Heart right ventricle (tissue), 16 donors: ENCODE data around the gene DDOST. TPM values are rescaled to one million over a fixed set of nuclear protein-coding genes. Genes with fewer than 3 reads are reported as not detected.

Experiments used
- ATAC-seq, 8 donors: fragments of 200-7000 bp; cut with Tn5 transposase; one replicate each; pipeline ENCODE4 v1.9.1; 2020; ENCODE audit warnings: mild to moderate bottlenecking in 8 of 8, moderate library complexity in 8 of 8, moderate number of reproducible peaks in 1 of 8
- DNase-seq, 2 donors: peaks; one replicate each; pipeline ENCODE4 v3.0.0-alpha.2; 2020
- H3K27ac ChIP-seq, 10 donors: fragments of 200-600 bp; sonication (generic) in 2 of 10; one replicate each; pipeline versions ENCODE4 v1.5.0 to v1.8.0; 2020 to 2022; ENCODE audit warnings: mild to moderate bottlenecking in 3 of 10
- H3K27me3 ChIP-seq, 7 donors: fragments of 200-600 bp; one replicate each; pipeline ENCODE4 v1.8.0; 2021 to 2022; ENCODE audit warnings: mild to moderate bottlenecking in 2 of 7
- H3K36me3 ChIP-seq, 9 donors: fragments of 200-600 bp; sonication (generic) in 1 of 9; one replicate each; pipeline versions ENCODE4 v1.5.0 to v1.8.0; 2020 to 2022; ENCODE audit warnings: mild to moderate bottlenecking in 2 of 9
- H3K4me1 ChIP-seq, 9 donors: fragments of 200-600 bp; sonication (generic) in 1 of 9; one replicate each; pipeline versions ENCODE4 v1.5.0 to v1.8.0; 2020 to 2022; ENCODE audit warnings: mild to moderate bottlenecking in 4 of 9
- H3K4me3 ChIP-seq, 10 donors: fragments of 200-600 bp; sonication (generic) in 2 of 10; one replicate each; pipeline versions ENCODE4 v1.5.0 to v1.8.0; 2020 to 2022; ENCODE audit warnings: mild to moderate bottlenecking in 7 of 10, moderate library complexity in 2 of 10
- H3K9me3 ChIP-seq, 11 donors: fragments of 200-600 bp in 10 of 11; sonication (generic) in 2 of 11; one replicate each; pipeline versions ENCODE4 v1.5.0 to v1.8.0; 2013 to 2022; ENCODE audit warnings: mild to moderate bottlenecking in 2 of 11, control low read depth in 1 of 11, moderate library complexity in 1 of 11
- CTCF ChIP-seq, 9 donors: fragments of 200-600 bp; sonication (generic) in 2 of 9; IDR thresholded peaks; one replicate each; pipeline versions ENCODE4 v1.5.0 to v1.8.0; 2021 to 2022; ENCODE audit warnings: antibody characterized with exemption in 9 of 9, mild to moderate bottlenecking in 5 of 9, moderate library complexity in 1 of 9
- WGBS, 2 donors: extraction: QIAGEN DNeasy Blood & Tissue Kit; methylation state at CpG; one replicate each; pipeline ENCODE4 v1.1.7; 2013; ENCODE audit warnings: inconsistent platforms in 1 of 2; 5-methylcytosine and 5-hydroxymethylcytosine counted together
- intact Hi-C, 10 donors: fragments of 100-400 bp; cut with DNase I; formaldehyde crosslinking; loops; one replicate each; pipeline versions ENCODE4 v1.11.1 to v1.14.2; 2022
- polyA plus RNA-seq, 2 donors: library from polyadenylated mRNA; stranded (reverse); fragments of 200-250 nt; gene quantifications; one replicate each; pipeline ENCODE4 v1.2.3, GENCODE V29; 2013
- total RNA-seq, 10 donors: library from RNA; stranded (reverse); fragmentation: NEBNext Ultra II Directional in 3 of 10; extraction: Animal tissue kit (Norgen Biotek cat#: 25700) in 3 of 10; gene quantifications; one replicate each; pipeline versions ENCODE4 v1.2.1 to v1.2.4, GENCODE V29; 2021 to 2023
- donor health status: Arrhythmogenic right ventricular cardiomyopathy.
- donor health status: ischemic (EF 13 %, LVEDD 7.1; RV severe dilation, severe dysfunction).
- donor health status: healthy with polysubstance abuse.
- donor health status: DM: no; HTN: yes; CAD: no.
- donor health status: DM: no; HTN: no; CAD: no.
- donor health status: ischemic (EF 25% LVEDD 6.9; RV normal size, moderate dysfunction).
- donor health status: ischemic (EF 25% LVEDD 5.7; RV mildly dilated, moderate dysfunction).
- donor health status: healthy.
- donor health status: DM: yes; HTN: yes; CAD: no.
- donor health status: Ischemic cardiomyopathy.
- donor health status: ischemic (EF 35%, LVEDD 5.7; RV mildly dilated, moderate dysfunction).
- donor health status: nonischemic (EF 11% LVEDD 7.7; RV severe dilation, severe dysfunction).
- donor health status: DM: yes; HTN: yes; CAD: no.
- donor health status: PGD.
- donor health status: ischemic (EF 29% LVEDD 5.4; RV normal size, mild dysfunction).
- donor health status: nonischemic (EF 23%, LVEDD 6.1; RV moderate dilation, normal function).

DDOST gene
- total and polyA plus RNA-seq, 12 donors: 98.8 to 222 (median 124) TPM

- DNase-seq (no peak), ATAC-seq (no peak)
- Histone ChIP-seq H3K4me3 (no peak overlapping the region), H3K27me3 (peaks cover 0 to 4% (median 0%) of the 10 kb centered on the region in 7 donors), H3K36me3 (no peaks in the 10 kb centered on the region), H3K9me3 (peaks cover 0 to 5% (median 0%) of the 10 kb centered on the region in 11 donors), H3K27ac (no peak overlapping the region), H3K4me1 (no peaks in the 10 kb centered on the region)
- intact Hi-C loops: no loop called here
- WGBS, 2 donors: 43 to 57% methylated on average over 1 of the region's 1 CpG
- no peak for TF ChIP-seq CTCF (IDR thresholded peaks at IDR 0.05)
Observed at GRCh38 chr1:20626524-20626923, 34.6 kb downstream of the DDOST start.

- no peaks in the 10 kb centered on the region for H3K4me1 ChIP-seq
- no peak overlapping the region for H3K27ac ChIP-seq
- 53 to 61% methylated on average over 1 of the region's 1 CpG for WGBS, 2 donors
- H3K4me3 ChIP-seq: no peak overlapping the region
- peaks cover 0 to 4% (median 0%) of the 10 kb centered on the region in 7 donors for H3K27me3 ChIP-seq
- TF ChIP-seq CTCF (IDR thresholded peaks at IDR 0.05): no peak
- DNase-seq: no peak
- ATAC-seq: no peak
- intact Hi-C loops: no loop called here
- H3K36me3 ChIP-seq: no peaks in the 10 kb centered on the region
- H3K9me3 ChIP-seq: peaks cover 0 to 5% (median 0%) of the 10 kb centered on the region in 11 donors
Observed at GRCh38 chr1:20626098-20626427, 35.1 kb downstream of the DDOST start.

GRCh38 chr1:20625176-20626097 is 35.7 kb downstream of the DDOST start:
- Histone ChIP-seq H3K4me1 (no peaks in the 10 kb centered on the region), H3K27ac (no peak overlapping the region), H3K36me3 (no peaks in the 10 kb centered on the region), H3K9me3 (peaks cover 0 to 5% (median 0%) of the 10 kb centered on the region in 11 donors), H3K4me3 (no peak overlapping the region), H3K27me3 (peaks cover 0 to 4% (median 0%) of the 10 kb centered on the region in 7 donors)
- ATAC-seq: no peak
- WGBS, 2 donors: 73 to 77% methylated on average over 3 of the region's 3 CpGs
- TF ChIP-seq CTCF (IDR thresholded peaks at IDR 0.05): no peak
- no peak for DNase-seq
- intact Hi-C loops: no loop called here

GRCh38 chr1:20624709-20625108 is 36.5 kb downstream of the DDOST start:
- no peaks in the 10 kb centered on the region for H3K36me3 ChIP-seq
- intact Hi-C loops: no loop called here
- 93 to 96% methylated on average over 1 of the region's 1 CpG for WGBS, 2 donors

More at GRCh38 chr1:20624709-20625108, 36.5 kb downstream of the DDOST start:
- H3K27me3 ChIP-seq: peaks cover 0 to 1% (median 0%) of the 10 kb centered on the region in 7 donors
- H3K9me3 ChIP-seq: peaks cover 0 to 5% (median 0%) of the 10 kb centered on the region in 11 donors
- H3K27ac ChIP-seq: no peak overlapping the region
- no peak overlapping the region for H3K4me3 ChIP-seq
- no peak for DNase-seq
- H3K4me1 ChIP-seq: no peaks in the 10 kb centered on the region
- no peak for ATAC-seq
- no peak for TF ChIP-seq CTCF (IDR thresholded peaks at IDR 0.05)
